Activated T-cell treated with anti-CD3 and anti-CD28 coated beads, Interleukin-2, amount 50 U/mL, for 24 hours (primary cell): ENCODE results near the gene JMJD4.
A peak's percentile ranks its signal among the peaks of the same experiment; 100 is the strongest.

Experiments
- DNase-seq: peaks from one replicate; pipeline ENCODE4 v3.0.0-alpha.2; 2020
- H3K27ac Mint-ChIP-seq: 2 replicates; pipeline ENCODE4 v1.8.0; 2020; ENCODE audit warnings: mild to moderate bottlenecking, mixed read lengths
- H3K27me3 Mint-ChIP-seq: 2 replicates; pipeline ENCODE4 v1.8.0; 2020; ENCODE audit warnings: mixed read lengths
- H3K36me3 Mint-ChIP-seq: 2 replicates; pipeline ENCODE4 v1.8.0; 2020; ENCODE audit warnings: low read depth, mixed read lengths
- H3K4me1 Mint-ChIP-seq: 2 replicates; pipeline ENCODE4 v1.8.0; 2020; ENCODE audit warnings: low read depth, mixed read lengths
- H3K4me3 Mint-ChIP-seq: 2 replicates; pipeline ENCODE4 v1.8.0; 2020; ENCODE audit warnings: mild to moderate bottlenecking, moderate library complexity, mixed read lengths
- H3K9me3 Mint-ChIP-seq: 2 replicates; pipeline ENCODE4 v1.8.0; 2020; ENCODE audit warnings: mixed read lengths

Gene JMJD4

GRCh38 chr1:227735539-227736285, 610 bp upstream of the JMJD4 start:
- no peak for DNase-seq
- peak overlapping the region; percentile 89 for H3K27ac Mint-ChIP-seq
- peak overlapping the region; percentile 93 for H3K4me3 Mint-ChIP-seq
- H3K27me3 Mint-ChIP-seq: no peaks in the 10 kb centered on the region
- no peaks in the 10 kb centered on the region for H3K9me3 Mint-ChIP-seq
- H3K36me3 Mint-ChIP-seq: peaks cover 59% of the 10 kb centered on the region
- H3K4me1 Mint-ChIP-seq: peaks cover 50% of the 10 kb centered on the region

DNA sequence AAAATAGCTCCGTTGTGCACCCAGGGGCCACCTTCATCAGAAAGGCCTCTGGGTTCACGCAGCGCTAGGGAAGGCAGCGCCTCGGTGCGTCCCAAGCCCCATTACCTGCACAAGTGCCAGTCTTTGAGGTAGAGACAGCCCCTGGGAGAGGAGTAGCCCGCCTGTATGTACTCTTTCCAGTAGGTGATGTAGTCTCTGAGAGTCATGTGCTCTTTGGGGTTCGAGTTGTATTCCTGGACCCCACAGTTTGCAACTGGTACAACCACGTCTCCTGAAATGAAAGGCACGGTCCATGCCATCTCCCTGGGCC, 601 bp downstream of the JMJD4 start:
- no peak for DNase-seq
- H3K4me3 Mint-ChIP-seq: peak overlapping the region; percentile 93
- no peaks in the 10 kb centered on the region for H3K9me3 Mint-ChIP-seq
- H3K4me1 Mint-ChIP-seq: peaks cover 48% of the 10 kb centered on the region
- H3K36me3 Mint-ChIP-seq: peaks cover 58% of the 10 kb centered on the region
- no peaks in the 10 kb centered on the region for H3K27me3 Mint-ChIP-seq
- H3K27ac Mint-ChIP-seq: peak overlapping the region; percentile 89

DNA sequence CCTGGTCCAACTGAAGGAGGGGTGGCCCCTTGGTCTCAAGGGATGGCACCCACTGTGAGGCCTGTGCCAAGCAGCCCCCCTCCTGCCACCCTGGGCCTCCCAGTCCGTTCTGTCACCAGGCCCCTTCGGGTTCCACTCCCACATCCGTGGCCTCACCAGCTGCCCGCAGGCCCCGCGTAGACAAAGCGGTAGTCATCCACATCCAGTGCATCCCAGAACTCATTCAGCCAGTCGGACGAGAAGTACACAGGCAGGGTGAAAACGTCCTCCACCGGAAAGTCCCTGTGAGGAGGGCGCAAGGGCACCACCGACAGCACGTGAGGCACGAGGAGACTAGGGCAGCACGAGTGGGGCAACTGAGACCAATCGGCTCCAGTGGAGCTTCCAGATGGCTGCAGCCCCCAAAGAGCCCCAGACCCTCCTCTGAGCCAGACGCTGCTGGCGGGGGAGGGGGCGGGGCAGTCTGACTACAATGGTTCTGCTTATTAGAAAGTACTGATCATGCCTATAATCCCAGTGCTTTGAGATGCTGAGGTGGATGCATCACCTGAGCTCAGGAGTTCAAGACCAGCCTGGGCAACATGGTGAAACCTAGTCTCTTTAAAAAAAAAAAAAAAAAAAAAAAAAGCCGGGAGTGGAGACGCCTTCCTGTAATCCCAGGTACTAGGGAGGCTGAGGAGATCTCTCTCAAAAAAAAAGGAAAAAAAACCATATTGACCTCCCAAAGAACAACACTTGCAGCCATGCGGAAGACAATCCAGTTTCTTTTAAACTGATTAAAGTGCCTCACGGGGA, 1.2 kb downstream of the JMJD4 start:
- Mint-ChIP-seq H3K9me3 (no peaks in the 10 kb centered on the region), H3K36me3 (peaks cover 55% of the 10 kb centered on the region), H3K27me3 (no peaks in the 10 kb centered on the region), H3K4me1 (peaks cover 50% of the 10 kb centered on the region), H3K27ac (peak overlapping the region; percentile 89), H3K4me3 (peak overlapping the region; percentile 93)
- DNase-seq: peak; percentile 31

DNA sequence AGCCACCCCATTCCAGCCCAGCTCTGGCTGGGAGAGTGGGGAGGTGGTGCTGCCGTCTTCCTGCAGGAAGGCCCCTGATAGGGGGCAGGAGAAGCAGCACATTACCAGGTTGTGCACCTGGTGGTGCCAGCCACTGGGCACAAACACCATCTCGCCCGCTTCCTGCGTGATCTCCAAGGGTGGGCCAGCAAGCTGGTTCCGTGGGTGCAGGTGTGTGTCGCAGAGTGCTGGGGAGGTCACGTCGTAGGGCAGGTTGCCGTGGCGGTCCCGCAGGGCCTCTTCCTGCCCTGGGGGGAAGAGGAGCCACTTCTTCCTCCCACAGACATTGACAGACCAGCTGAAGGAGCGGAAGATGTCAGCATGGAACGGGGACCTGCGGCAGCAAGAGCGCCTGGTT, 1.8 kb downstream of the JMJD4 start:
- Mint-ChIP-seq H3K36me3 (peaks cover 50% of the 10 kb centered on the region), H3K27ac (peak overlapping the region; percentile 84), H3K9me3 (no peaks in the 10 kb centered on the region), H3K4me1 (peaks cover 49% of the 10 kb centered on the region), H3K27me3 (no peaks in the 10 kb centered on the region), H3K4me3 (peak overlapping the region; percentile 93)
- no peak for DNase-seq

DNA sequence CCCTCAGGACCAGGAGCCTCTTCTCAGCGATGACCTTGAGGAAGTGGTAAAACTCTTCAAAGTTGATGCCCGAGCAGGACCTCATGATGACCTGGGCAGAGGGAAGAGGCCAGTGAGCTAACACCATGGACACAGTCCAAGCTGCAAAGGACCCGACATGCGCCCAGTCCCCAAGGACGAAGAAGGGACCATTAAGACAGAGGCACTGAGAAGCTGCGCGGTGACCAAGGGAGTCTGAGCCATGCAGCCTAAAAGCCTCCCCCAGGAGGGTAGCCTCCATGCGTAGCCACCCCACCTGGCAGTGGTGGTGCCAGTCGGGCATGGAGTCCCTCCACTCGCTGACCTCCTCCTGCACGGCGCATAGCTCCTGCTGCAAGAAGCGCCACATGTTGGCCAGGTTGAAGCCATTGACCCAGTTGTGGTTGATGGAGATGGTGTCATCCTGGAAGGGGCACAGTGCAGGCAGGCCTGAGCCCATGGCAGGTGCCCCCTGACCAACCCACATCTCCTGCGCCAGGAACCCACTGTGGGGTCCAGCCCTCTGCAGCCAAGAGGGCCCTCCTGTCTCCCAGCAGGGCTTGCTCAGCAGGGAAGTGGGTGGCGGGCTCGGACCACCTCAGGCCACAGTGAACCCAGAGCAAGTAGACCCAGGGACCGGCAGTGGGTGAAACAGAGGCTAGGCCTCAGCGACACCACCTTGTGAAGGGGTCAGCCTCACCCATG, 2.4 kb downstream of the JMJD4 start:
- peaks cover 52% of the 10 kb centered on the region for H3K4me1 Mint-ChIP-seq
- peak overlapping the region; percentile 93 for H3K4me3 Mint-ChIP-seq
- DNase-seq: peak; percentile 28
- no peak overlapping the region for H3K27ac Mint-ChIP-seq
- no peaks in the 10 kb centered on the region for H3K27me3 Mint-ChIP-seq
- peaks cover 47% of the 10 kb centered on the region for H3K36me3 Mint-ChIP-seq
- H3K9me3 Mint-ChIP-seq: no peaks in the 10 kb centered on the region

GRCh38 chr1:227731696-227732585, 3.2 kb downstream of the JMJD4 start:
- DNase-seq: peak; percentile 27
- H3K27ac Mint-ChIP-seq: no peak overlapping the region
- H3K9me3 Mint-ChIP-seq: no peaks in the 10 kb centered on the region
- H3K27me3 Mint-ChIP-seq: no peaks in the 10 kb centered on the region
- peaks cover 49% of the 10 kb centered on the region for H3K4me1 Mint-ChIP-seq
- H3K4me3 Mint-ChIP-seq: no peak overlapping the region
- peaks cover 43% of the 10 kb centered on the region for H3K36me3 Mint-ChIP-seq

DNA sequence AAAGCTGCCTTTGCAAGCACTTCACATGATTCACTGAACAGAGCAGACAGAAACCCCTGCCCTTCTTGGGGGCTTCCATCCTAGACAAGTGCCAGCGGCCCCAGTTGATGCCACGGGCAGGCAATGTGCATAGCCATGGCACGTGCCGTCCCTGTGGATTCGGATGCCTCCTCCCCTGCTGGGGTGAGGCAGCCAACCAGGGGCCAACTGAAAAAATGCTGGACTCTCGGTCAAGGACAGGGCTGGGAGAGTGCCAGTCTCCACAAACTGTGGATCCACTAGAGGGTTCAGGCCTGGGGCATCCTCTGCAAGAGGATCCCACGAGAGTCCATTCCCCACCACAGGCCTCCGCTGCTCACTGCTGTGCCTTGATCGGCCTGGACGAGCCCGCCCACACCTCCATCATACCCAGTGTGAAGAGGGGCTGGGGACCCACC, 3.8 kb downstream of the JMJD4 start:
- Mint-ChIP-seq H3K27me3 (no peaks in the 10 kb centered on the region), H3K36me3 (peaks cover 42% of the 10 kb centered on the region), H3K27ac (peak overlapping the region; percentile 44), H3K9me3 (no peaks in the 10 kb centered on the region), H3K4me3 (no peak overlapping the region), H3K4me1 (peaks cover 46% of the 10 kb centered on the region)
- DNase-seq: peak; percentile 30

- DNase-seq: no peak
- Mint-ChIP-seq H3K27me3 (no peaks in the 10 kb centered on the region), H3K9me3 (no peaks in the 10 kb centered on the region), H3K4me3 (no peak overlapping the region), H3K36me3 (peaks cover 40% of the 10 kb centered on the region), H3K4me1 (peaks cover 43% of the 10 kb centered on the region), H3K27ac (peak overlapping the region; percentile 44)
These were observed 4.4 kb downstream of the JMJD4 start for GRCh38 chr1:227730630-227731151.

- H3K9me3 Mint-ChIP-seq: no peaks in the 10 kb centered on the region
- H3K4me1 Mint-ChIP-seq: peaks cover 43% of the 10 kb centered on the region
- no peaks in the 10 kb centered on the region for H3K27me3 Mint-ChIP-seq
- H3K36me3 Mint-ChIP-seq: peaks cover 38% of the 10 kb centered on the region
- peak; percentile 69 for DNase-seq
- H3K4me3 Mint-ChIP-seq: no peak overlapping the region
- peak overlapping the region; percentile 66 for H3K27ac Mint-ChIP-seq
These were observed 5.0 kb downstream of the JMJD4 start for GRCh38 chr1:227729881-227730629.

DNA sequence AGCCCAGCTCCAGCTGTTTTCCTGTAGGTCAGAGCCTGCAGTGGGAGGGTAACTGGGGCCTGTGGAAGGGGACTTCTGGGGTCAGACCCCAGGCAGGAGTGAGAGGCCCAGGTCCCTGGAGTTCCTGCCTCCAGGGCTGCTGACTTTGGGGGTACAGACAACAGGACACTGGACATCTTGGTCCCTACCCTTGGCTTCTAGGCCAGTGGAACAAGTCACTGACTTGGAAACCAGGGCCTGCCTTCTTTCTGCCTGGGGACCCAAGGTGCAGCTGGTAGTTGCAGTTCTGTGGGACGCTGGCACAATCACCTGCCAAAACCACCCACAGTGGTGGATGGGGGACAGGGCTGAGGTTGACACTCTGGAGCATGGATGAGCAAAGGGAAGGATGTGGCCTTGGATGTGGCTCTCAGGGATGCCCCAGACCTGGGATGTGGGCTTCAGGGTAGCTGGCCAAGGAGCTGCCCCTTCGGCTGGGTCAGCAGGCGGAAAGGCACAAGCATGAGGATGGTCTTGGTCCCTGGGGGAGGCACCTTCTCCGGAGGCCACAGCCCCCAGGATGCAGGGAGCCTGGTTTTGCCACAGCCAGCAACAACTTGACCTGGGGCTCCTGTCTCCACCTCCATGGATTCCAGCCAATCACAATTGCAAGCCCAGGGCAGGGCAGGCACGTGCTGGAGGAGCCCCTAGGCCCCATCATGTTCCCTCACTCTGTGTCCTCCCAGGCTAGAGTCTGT, 5.8 kb downstream of the JMJD4 start:
- peak; percentile 44 for DNase-seq
- Mint-ChIP-seq H3K9me3 (no peaks in the 10 kb centered on the region), H3K4me1 (peaks cover 40% of the 10 kb centered on the region), H3K27ac (peak overlapping the region; percentile 26), H3K4me3 (peak overlapping the region; percentile 77), H3K27me3 (no peaks in the 10 kb centered on the region), H3K36me3 (peaks cover 35% of the 10 kb centered on the region)

DNA sequence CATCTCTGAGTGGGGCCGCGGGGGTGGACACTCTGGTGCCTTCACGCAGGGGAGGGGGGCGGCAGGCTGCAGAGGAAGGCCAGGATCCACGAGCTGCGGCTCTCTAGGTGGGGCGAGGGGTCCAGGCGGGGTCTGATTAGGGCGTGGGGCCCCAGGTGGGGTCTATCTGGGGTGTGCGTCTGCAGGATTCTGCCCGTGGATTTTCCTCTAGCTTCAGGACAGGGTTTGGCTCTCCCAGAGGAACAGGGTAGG, 6.3 kb downstream of the JMJD4 start:
- Mint-ChIP-seq H3K27ac (peak overlapping the region; percentile 26), H3K4me3 (peak overlapping the region; percentile 77), H3K4me1 (peaks cover 38% of the 10 kb centered on the region), H3K36me3 (peaks cover 31% of the 10 kb centered on the region), H3K9me3 (no peaks in the 10 kb centered on the region), H3K27me3 (no peaks in the 10 kb centered on the region)
- DNase-seq: no peak

GRCh38 chr1:227728059-227728891, 6.8 kb downstream of the JMJD4 start:
- Mint-ChIP-seq H3K4me3 (peak overlapping the region; percentile 77), H3K36me3 (peaks cover 26% of the 10 kb centered on the region), H3K27me3 (no peaks in the 10 kb centered on the region), H3K4me1 (peaks cover 33% of the 10 kb centered on the region), H3K27ac (peak overlapping the region; percentile 83), H3K9me3 (peaks cover 3% of the 10 kb centered on the region)
- peak; percentile 76 for DNase-seq
